HFF-Myc (cell line): ENCODE data around the gene GABRA5.

ENCODE experiments used
- DNase-seq: peaks from one replicate; pipeline ENCODE4 v3.0.0-alpha.2; 2011; ENCODE audit warnings: low read depth; ENCODE audit errors: extremely low read depth
- H3K4me3 ChIP-seq: replicated peaks from 2 replicates; pipeline ENCODE4 v1.5.1; 2011; ENCODE audit warnings: low read depth, mild to moderate bottlenecking, control low read depth, low read length
- CTCF ChIP-seq: IDR thresholded peaks from 2 replicates; pipeline ENCODE4 v1.5.1; 2012; ENCODE audit warnings: mild to moderate bottlenecking, low read depth, low read length, control low read depth; ENCODE audit errors: missing control alignments

GABRA5 gene

GRCh38 chr15:26945046-26945445, 78.2 kb downstream of the GABRA5 start:
- no peak for TF ChIP-seq CTCF
- DNase-seq, result no peak
- no peak overlapping the region for H3K4me3 ChIP-seq

GRCh38 chr15:26950001-26950400, 83.1 kb downstream of the GABRA5 start:
- DNase-seq, result no peak
- H3K4me3 ChIP-seq, result no peak overlapping the region
- TF ChIP-seq CTCF, result no peak

- TF ChIP-seq CTCF, result no peak
- DNase-seq, result no peak
- H3K4me3 ChIP-seq, result no peak overlapping the region
These were observed 87.5 kb downstream of the GABRA5 start for GRCh38 chr15:26954403-26954802.

- DNase-seq, result no peak
- no peak overlapping the region for H3K4me3 ChIP-seq
These were observed 100.9 kb downstream of the GABRA5 start for GRCh38 chr15:26967719-26968269.

GRCh38 chr15:26968806-26969205, 101.9 kb downstream of the GABRA5 start:
- TF ChIP-seq CTCF, result no peak
- no peak overlapping the region for H3K4me3 ChIP-seq
- DNase-seq, result no peak

More at GRCh38 chr15:26967719-26968269, 100.9 kb downstream of the GABRA5 start:
- no peak for TF ChIP-seq CTCF

GRCh38 chr15:26970712-26971210, 103.9 kb downstream of the GABRA5 start, which contains the start of gene GABRG3:
Gene GABRG3, plus strand, starts transcription at chr15:26971181.
- TF ChIP-seq CTCF, result no peak
- no peak for DNase-seq
- no peak within 1 kb of the TSS for H3K4me3 ChIP-seq

GRCh38 chr15:26971271-26972018, 104.6 kb downstream of the GABRA5 start:
- DNase-seq, result no peak
- H3K4me3 ChIP-seq, result no peak overlapping the region
- TF ChIP-seq CTCF, result no peak
